DOHH2 (cell line): ENCODE results near the gene ATP8B3.

Experiments
- CTCF ChIP-seq: fragments of 200-600 bp; sonication (generic); IDR thresholded peaks from one replicate; pipeline ENCODE4 v1.5.1; 2014; ENCODE audit warnings: antibody characterized with exemption, mild to moderate bottlenecking, low read depth, low read length; ENCODE audit not compliant: poor library complexity, severe bottlenecking
- EZH2phosphoT487 ChIP-seq: fragments of 200-600 bp; sonication (generic); IDR thresholded peaks from 2 replicates; pipeline ENCODE4 v1.6.1; 2017; ENCODE audit warnings: borderline replicate concordance, mild to moderate bottlenecking, antibody characterized with exemption, low read length, moderate library complexity, mixed read lengths

DNA sequence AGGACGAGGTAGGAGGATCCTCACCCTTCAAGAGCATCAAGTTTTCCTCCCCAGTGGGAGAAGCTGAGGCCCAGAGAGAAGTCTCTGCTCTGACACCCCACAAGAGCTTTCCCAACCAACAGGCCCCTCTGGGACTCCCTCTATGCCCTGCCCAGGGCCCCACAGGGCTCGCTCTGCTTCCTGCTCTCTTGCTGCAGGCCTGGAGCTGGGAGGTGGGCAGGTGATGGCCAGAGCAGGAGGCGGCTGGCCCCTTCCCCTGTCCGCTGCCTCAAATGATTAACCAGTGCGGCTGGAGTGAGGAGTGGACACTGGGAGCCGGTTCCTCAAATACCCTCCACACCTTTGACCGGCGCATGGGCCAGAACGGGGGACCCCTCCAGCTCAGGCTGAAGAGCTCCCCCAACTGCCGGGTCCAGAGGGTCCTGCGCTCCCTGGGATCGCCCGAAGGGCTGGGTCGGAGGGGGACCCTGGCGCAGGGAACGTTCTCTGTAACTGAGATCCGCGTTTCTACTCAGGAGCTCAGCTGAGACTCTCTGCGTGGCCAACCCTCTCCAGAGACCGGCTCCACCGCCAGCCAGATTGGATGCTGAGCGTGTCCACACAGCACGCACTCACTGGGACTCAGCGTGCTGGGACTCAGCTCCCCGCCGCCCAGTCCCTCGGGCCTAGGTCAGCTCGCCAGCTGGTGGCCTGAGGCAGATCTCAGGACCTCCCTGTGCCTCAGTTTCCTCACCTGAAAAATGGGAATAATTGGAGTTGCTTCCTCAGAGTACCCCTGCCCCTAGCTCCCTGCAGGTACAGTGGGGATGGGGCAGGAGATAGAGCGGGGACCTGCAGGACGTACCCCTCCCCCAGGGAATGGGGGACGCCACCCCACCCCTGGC lies 65.4 kb downstream of the ATP8B3 start:
- TF ChIP-seq CTCF: no peak
- TF ChIP-seq EZH2phosphoT487: no peak
